ENCODE results near the gene TCF4.

- TF ChIP-seq CTCF (IDR thresholded peaks at IDR 0.05) (no peak), POLR2A (IDR thresholded peaks at IDR 0.05) (no peak)
These were observed 385.6 kb downstream of the TCF4 start for GRCh38 chr18:55202232-55202917.
